ENCODE results near the gene CRYGD.

The CRYGD gene

GRCh38 chr2:208148803-208149202 lies 24.5 kb upstream of the CRYGD start:
- TF ChIP-seq HOXD13 (CRISPR knock-in tag; IDR thresholded peaks at IDR 0.05; ENCODE audit: borderline replicate concordance) (no peak), MZF1 (tag by site-specific recombination; IDR thresholded peaks at IDR 0.05; ENCODE audit: borderline replicate concordance) (peak; percentile 35; the same call in 1 of the 2 replicates)
- no peaks in the 10 kb centered on the region for H3K9me3 ChIP-seq (ENCODE audit: control insufficient read depth, insufficient read depth, low read depth, low read length)
- H3K4me1 ChIP-seq (ENCODE audit: control insufficient read depth, insufficient read depth, low read length): no peaks in the 10 kb centered on the region
- CTCF ChIA-PET: interaction anchor here (0.6 to 1.3 kb wide), 4 partner anchors 26 to 106 kb away, joined by 3 to 7 read pairs (median 3); no protein-coding TSS in a partner anchor
- POLR2A ChIA-PET: no interaction called here
- no peak overlapping the region for H3K4me3 ChIP-seq (ENCODE audit: low read depth, low read length)
- H3K27ac ChIP-seq (ENCODE audit: extremely low read depth, low read depth, low read length): no peak overlapping the region
- no peaks in the 10 kb centered on the region for H3K36me3 ChIP-seq (ENCODE audit: control insufficient read depth in 2 of 2, insufficient read depth in 1 of 2, low read length in 2 of 2)

DNA sequence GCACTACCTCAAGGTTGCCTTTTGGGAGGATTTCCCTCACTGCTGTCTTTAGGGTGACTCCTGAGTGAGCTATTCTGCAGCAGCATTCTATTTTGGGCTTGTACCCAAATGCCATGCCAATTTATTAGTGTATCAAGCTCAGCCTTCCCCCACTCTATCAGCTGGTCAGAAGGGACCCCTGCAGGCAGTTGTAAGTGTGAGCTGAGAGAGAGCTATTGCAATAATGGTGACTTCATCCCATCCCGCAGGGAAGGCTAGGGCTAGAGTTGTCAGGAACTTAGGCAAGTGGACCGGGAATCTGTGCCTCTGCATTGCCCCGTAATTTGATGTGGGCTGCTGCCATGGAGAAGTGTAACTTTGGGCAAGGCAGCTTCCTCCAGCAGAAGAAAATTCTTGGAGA lies 23.4 kb upstream of the CRYGD start:
- Histone ChIP-seq H3K27ac (ENCODE audit: extremely low read depth, low read depth, low read length) (no peak overlapping the region), H3K9me3 (ENCODE audit: control insufficient read depth, insufficient read depth, low read depth, low read length) (no peaks in the 10 kb centered on the region), H3K4me3 (ENCODE audit: low read depth, low read length) (no peak overlapping the region), H3K4me1 (ENCODE audit: control insufficient read depth, insufficient read depth, low read length) (peaks cover 6% of the 10 kb centered on the region), H3K36me3 (ENCODE audit: control insufficient read depth in 2 of 2, insufficient read depth in 1 of 2, low read length in 2 of 2) (no peaks in the 10 kb centered on the region)
- ChIA-PET CTCF (interaction anchor here (0.7 to 1.3 kb wide), 5 partner anchors 11 to 77 kb away, joined by 3 read pairs; no protein-coding TSS in a partner anchor), POLR2A (no interaction called here)
- TF ChIP-seq ZNF426 (tag by site-specific recombination; IDR thresholded peaks at IDR 0.05) (no peak), ZIC2 (tag by site-specific recombination; IDR thresholded peaks at IDR 0.05) (peak; percentile 44; the same call in 1 of the 2 replicates), ZNF585B (tag by site-specific recombination; IDR thresholded peaks at IDR 0.05) (no peak), KLF7 (tag by site-specific recombination; IDR thresholded peaks at IDR 0.05; ENCODE audit: borderline replicate concordance) (no peak), ZNF660 (tag by site-specific recombination; IDR thresholded peaks at IDR 0.05) (0 out of 2 replicates have a peak, but pooled peaks have one; percentile 30), ZNF24 (tag by site-specific recombination; IDR thresholded peaks at IDR 0.05) (no peak), GLIS1 (tag by site-specific recombination; IDR thresholded peaks at IDR 0.05) (no peak), ZNF416 (tag by site-specific recombination; IDR thresholded peaks at IDR 0.05) (no peak)

GRCh38 chr2:208147008-208147407 lies 22.7 kb upstream of the CRYGD start:
- no peak overlapping the region for H3K4me3 ChIP-seq (ENCODE audit: low read depth, low read length)
- CTCF ChIA-PET: interaction anchor here (1.1 kb wide), 1 partner anchor 29 kb away, joined by 3 read pairs; no protein-coding TSS in a partner anchor

More at GRCh38 chr2:208147008-208147407, 22.7 kb upstream of the CRYGD start:
- Histone ChIP-seq H3K4me1 (ENCODE audit: control insufficient read depth, insufficient read depth, low read length) (peaks cover 13% of the 10 kb centered on the region), H3K27ac (ENCODE audit: extremely low read depth, low read depth, low read length) (no peak overlapping the region), H3K36me3 (ENCODE audit: control insufficient read depth in 2 of 2, insufficient read depth in 1 of 2, low read length in 2 of 2) (no peaks in the 10 kb centered on the region), H3K9me3 (ENCODE audit: control insufficient read depth, insufficient read depth, low read depth, low read length) (no peaks in the 10 kb centered on the region)
- POLR2A ChIA-PET: no interaction called here
- TF ChIP-seq, protein P1, sequence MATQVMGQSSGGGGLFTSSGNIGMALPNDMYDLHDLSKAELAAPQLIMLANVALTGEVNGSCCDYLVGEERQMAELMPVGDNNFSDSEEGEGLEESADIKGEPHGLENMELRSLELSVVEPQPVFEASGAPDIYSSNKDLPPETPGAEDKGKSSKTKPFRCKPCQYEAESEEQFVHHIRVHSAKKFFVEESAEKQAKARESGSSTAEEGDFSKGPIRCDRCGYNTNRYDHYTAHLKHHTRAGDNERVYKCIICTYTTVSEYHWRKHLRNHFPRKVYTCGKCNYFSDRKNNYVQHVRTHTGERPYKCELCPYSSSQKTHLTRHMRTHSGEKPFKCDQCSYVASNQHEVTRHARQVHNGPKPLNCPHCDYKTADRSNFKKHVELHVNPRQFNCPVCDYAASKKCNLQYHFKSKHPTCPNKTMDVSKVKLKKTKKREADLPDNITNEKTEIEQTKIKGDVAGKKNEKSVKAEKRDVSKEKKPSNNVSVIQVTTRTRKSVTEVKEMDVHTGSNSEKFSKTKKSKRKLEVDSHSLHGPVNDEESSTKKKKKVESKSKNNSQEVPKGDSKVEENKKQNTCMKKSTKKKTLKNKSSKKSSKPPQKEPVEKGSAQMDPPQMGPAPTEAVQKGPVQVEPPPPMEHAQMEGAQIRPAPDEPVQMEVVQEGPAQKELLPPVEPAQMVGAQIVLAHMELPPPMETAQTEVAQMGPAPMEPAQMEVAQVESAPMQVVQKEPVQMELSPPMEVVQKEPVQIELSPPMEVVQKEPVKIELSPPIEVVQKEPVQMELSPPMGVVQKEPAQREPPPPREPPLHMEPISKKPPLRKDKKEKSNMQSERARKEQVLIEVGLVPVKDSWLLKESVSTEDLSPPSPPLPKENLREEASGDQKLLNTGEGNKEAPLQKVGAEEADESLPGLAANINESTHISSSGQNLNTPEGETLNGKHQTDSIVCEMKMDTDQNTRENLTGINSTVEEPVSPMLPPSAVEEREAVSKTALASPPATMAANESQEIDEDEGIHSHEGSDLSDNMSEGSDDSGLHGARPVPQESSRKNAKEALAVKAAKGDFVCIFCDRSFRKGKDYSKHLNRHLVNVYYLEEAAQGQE (tag by site-specific recombination; IDR thresholded peaks at IDR 0.05): peak; percentile 51; the same call in 1 of the 2 replicates
- TF ChIP-seq, protein P2, sequence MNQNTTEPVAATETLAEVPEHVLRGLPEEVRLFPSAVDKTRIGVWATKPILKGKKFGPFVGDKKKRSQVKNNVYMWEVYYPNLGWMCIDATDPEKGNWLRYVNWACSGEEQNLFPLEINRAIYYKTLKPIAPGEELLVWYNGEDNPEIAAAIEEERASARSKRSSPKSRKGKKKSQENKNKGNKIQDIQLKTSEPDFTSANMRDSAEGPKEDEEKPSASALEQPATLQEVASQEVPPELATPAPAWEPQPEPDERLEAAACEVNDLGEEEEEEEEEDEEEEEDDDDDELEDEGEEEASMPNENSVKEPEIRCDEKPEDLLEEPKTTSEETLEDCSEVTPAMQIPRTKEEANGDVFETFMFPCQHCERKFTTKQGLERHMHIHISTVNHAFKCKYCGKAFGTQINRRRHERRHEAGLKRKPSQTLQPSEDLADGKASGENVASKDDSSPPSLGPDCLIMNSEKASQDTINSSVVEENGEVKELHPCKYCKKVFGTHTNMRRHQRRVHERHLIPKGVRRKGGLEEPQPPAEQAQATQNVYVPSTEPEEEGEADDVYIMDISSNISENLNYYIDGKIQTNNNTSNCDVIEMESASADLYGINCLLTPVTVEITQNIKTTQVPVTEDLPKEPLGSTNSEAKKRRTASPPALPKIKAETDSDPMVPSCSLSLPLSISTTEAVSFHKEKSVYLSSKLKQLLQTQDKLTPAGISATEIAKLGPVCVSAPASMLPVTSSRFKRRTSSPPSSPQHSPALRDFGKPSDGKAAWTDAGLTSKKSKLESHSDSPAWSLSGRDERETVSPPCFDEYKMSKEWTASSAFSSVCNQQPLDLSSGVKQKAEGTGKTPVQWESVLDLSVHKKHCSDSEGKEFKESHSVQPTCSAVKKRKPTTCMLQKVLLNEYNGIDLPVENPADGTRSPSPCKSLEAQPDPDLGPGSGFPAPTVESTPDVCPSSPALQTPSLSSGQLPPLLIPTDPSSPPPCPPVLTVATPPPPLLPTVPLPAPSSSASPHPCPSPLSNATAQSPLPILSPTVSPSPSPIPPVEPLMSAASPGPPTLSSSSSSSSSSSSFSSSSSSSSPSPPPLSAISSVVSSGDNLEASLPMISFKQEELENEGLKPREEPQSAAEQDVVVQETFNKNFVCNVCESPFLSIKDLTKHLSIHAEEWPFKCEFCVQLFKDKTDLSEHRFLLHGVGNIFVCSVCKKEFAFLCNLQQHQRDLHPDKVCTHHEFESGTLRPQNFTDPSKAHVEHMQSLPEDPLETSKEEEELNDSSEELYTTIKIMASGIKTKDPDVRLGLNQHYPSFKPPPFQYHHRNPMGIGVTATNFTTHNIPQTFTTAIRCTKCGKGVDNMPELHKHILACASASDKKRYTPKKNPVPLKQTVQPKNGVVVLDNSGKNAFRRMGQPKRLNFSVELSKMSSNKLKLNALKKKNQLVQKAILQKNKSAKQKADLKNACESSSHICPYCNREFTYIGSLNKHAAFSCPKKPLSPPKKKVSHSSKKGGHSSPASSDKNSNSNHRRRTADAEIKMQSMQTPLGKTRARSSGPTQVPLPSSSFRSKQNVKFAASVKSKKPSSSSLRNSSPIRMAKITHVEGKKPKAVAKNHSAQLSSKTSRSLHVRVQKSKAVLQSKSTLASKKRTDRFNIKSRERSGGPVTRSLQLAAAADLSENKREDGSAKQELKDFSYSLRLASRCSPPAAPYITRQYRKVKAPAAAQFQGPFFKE (tag by site-specific recombination; IDR thresholded peaks at IDR 0.05; ENCODE audit: borderline replicate concordance): no peak

Data from HEK293 (cell line).